GM21526 (cell line): ENCODE results near the gene MGAT1.
"Not testable (repeated sequence)": the region's sequence is repeated elsewhere in the genome, so short reads cannot be mapped to it uniquely, and the experiment has no call there.

Experiments used
- ATAC-seq: cut with Tn5 transposase; IDR thresholded peaks from one replicate; pipeline ENCODE4 v1.9.1; 2021; ENCODE audit warnings: moderate library complexity; ENCODE audit not compliant: unreplicated experiment, low FRiP score

MGAT1 gene

GRCh38 chr5:180807046-180807445, 4.4 kb upstream of the MGAT1 start:
- ATAC-seq = no peak

- no peak for ATAC-seq
Measured at GRCh38 chr5:180806351-180807011, 3.9 kb upstream of the MGAT1 start.

GRCh38 chr5:180804129-180804618, 1.6 kb upstream of the MGAT1 start:
- peak; percentile 3 for ATAC-seq

GRCh38 chr5:180803181-180804128, 849 bp upstream of the MGAT1 start:
- ATAC-seq = peak; percentile 54

GRCh38 chr5:180801596-180802324, 846 bp downstream of the MGAT1 start:
- no peak for ATAC-seq

GRCh38 chr5:180799902-180800801, 2.5 kb downstream of the MGAT1 start:
- no peak for ATAC-seq

GRCh38 chr5:180799194-180799593, 3.4 kb downstream of the MGAT1 start:
- ATAC-seq = no peak

GRCh38 chr5:180798193-180798592, 4.4 kb downstream of the MGAT1 start:
- no peak for ATAC-seq

- no peak for ATAC-seq
Measured at GRCh38 chr5:180797256-180798192, 5.1 kb downstream of the MGAT1 start.

- ATAC-seq = no peak
Measured at GRCh38 chr5:180795771-180796313, 6.8 kb downstream of the MGAT1 start.

- no peak for ATAC-seq
Measured at GRCh38 chr5:180792965-180793287, 9.7 kb downstream of the MGAT1 start.

- no peak for ATAC-seq
Measured at GRCh38 chr5:180792287-180792964, 10.2 kb downstream of the MGAT1 start.

GRCh38 chr5:180791611-180792213, 10.9 kb downstream of the MGAT1 start:
- ATAC-seq = no peak

- ATAC-seq = no peak
Measured at GRCh38 chr5:180790524-180790923, 12.1 kb downstream of the MGAT1 start.

- ATAC-seq = no peak
Measured at GRCh38 chr5:180790020-180790419, 12.6 kb downstream of the MGAT1 start.

GRCh38 chr5:180788651-180789410, 13.8 kb downstream of the MGAT1 start:
- not testable (repeated sequence) for ATAC-seq
